Central memory CD8-positive, alpha-beta T cell (primary cell): ENCODE measurements around the gene OCIAD1.
"Not testable (repeated sequence)": the region's sequence is repeated elsewhere in the genome, so short reads cannot be mapped to it uniquely, and the experiment has no call there.

Experiments used
- ATAC-seq: fragments of 150-1000 bp; cut with Tn5 transposase; replicated peaks from 2 replicates; pipeline ENCODE4 v1.10.0; 2022; ENCODE audit warnings: mild to moderate bottlenecking, moderate FRiP score, moderate number of reproducible peaks; ENCODE audit not compliant: poor library complexity, severe bottlenecking; ENCODE audit errors: extremely low read depth
- DNase-seq, 2 donors: peaks; one replicate each; pipeline ENCODE4 v3.0.0; 2021; ENCODE audit warnings: low spot score in 2 of 2
- H3K27ac Mint-ChIP-seq: one replicate; pipeline ENCODE4 v1.8.0; 2022; ENCODE audit warnings: low read depth, mild to moderate bottlenecking, moderate library complexity, mixed read lengths
- H3K27me3 Mint-ChIP-seq: one replicate; pipeline ENCODE4 v1.8.0; 2022; ENCODE audit warnings: mixed read lengths
- H3K36me3 Mint-ChIP-seq: one replicate; pipeline ENCODE4 v1.8.0; 2022; ENCODE audit warnings: mild to moderate bottlenecking, moderate library complexity, mixed read lengths; ENCODE audit not compliant: insufficient read depth
- H3K4me1 Mint-ChIP-seq: one replicate; pipeline ENCODE4 v1.8.0; 2022; ENCODE audit warnings: mixed read lengths
- H3K4me3 Mint-ChIP-seq: one replicate; pipeline ENCODE4 v1.8.0; 2022; ENCODE audit warnings: mild to moderate bottlenecking, moderate library complexity, mixed read lengths
- H3K9me3 Mint-ChIP-seq: one replicate; pipeline ENCODE4 v1.8.0; 2022; ENCODE audit warnings: mixed read lengths

Gene OCIAD1

DNA sequence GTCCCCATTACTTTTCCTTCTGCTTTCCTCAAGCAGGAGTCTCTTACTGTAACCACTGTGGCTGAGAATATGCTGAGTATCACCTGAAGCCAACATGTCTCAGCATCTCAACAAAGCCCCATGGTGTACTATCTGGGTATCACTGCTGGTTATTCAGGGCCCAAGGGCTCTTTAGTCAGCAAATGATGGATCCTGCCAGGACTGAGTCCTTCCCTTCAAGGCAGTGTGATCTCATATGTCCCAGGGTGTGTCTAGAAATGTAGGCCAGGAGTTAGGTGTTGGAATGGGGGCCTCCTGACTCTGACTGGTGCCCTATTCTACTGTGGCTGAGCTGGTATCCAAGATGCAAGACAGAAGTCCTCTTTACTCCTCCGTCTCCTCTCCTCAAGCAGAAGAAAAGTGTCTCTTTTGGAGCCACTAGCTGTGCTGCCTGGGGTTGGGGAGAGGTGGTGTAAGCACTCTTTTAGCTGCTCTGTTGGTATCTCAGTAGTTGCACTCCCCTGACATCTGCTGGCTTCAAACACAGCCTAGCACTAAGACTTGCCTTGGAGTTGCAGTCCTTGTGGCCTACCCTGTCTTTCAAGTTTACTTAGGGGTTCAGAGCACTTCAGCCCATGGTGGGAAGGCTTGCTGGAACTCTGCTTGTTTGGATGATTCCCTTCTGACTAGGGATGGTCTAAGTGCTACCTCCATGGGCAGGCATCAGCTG, 47.1 kb downstream of the OCIAD1 start:
- no peaks in the 10 kb centered on the region for H3K9me3 Mint-ChIP-seq
- no peak for DNase-seq
- no peaks in the 10 kb centered on the region for H3K27me3 Mint-ChIP-seq
- no peaks in the 10 kb centered on the region for H3K4me1 Mint-ChIP-seq
- no peak for ATAC-seq
- H3K36me3 Mint-ChIP-seq, result no peaks in the 10 kb centered on the region
- H3K27ac Mint-ChIP-seq, result no peak overlapping the region
- H3K4me3 Mint-ChIP-seq, result no peak overlapping the region

DNA sequence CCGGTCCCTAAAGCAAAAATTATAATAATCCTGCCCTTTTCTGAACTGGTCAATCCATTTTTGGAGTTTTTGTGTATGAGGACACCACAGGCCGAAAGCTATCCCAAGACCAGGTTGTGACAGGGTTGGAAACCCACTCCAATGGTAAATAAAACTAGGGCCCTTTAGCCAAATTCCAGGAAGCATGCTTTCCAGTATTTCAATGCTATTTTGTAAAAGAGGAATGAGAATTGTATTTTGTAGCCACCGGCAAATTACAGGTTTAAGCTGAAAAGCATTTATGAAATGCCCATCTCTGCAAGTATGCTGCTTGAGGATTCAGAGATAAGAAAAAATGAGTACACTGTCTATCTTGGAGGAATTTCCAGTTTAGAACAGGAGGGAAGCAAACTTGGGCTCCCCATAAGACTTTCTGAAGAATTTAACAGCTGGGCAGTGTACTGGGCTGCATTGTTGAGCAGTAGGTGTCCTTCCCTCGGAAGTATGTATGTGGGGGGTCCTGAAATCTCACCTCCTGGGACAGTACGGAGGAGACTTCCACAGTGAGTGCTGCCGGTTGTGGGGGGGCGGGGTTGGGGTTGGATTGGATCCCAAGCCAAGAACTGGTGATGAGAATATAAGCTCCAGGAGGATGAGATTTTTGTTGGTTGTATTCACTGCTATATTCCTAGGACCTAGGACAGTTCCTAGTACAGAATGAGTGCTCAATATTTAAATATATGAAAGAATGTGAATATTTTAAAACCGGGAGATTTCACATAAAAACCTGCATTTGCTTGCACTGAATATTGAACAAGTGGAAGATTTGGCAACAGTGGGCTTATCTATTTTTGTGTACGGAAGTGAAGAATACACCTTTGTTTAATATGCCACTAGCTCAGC, 48.9 kb downstream of the OCIAD1 start:
- Mint-ChIP-seq H3K27ac (no peak overlapping the region), H3K4me1 (no peaks in the 10 kb centered on the region), H3K9me3 (no peaks in the 10 kb centered on the region), H3K4me3 (no peak overlapping the region), H3K36me3 (no peaks in the 10 kb centered on the region), H3K27me3 (no peaks in the 10 kb centered on the region)
- ATAC-seq (no peak), DNase-seq (no peak)

DNA sequence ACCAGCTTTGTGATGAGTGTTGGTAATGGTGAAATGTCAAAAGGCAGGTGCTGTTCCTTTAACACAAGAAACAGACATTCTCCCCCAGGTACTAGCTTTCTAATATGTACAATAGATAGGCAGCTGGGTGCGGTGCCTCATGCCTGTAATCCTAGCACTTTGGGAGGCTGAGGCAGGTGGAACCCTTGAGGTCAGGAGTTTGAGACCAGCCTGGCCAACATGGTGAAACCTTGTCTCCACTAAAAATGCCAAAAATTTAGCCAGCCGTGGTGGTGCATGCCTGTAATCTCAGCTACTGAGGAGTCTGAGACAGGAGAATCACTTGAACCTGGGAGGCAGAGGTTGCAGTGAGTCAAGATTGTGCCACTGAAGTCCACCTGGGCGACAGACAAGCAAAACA, 50.8 kb downstream of the OCIAD1 start:
- not testable (repeated sequence) for H3K27me3 Mint-ChIP-seq, H3K4me1 Mint-ChIP-seq, ATAC-seq, H3K4me3 Mint-ChIP-seq, H3K27ac Mint-ChIP-seq, H3K36me3 Mint-ChIP-seq, DNase-seq, H3K9me3 Mint-ChIP-seq

DNA sequence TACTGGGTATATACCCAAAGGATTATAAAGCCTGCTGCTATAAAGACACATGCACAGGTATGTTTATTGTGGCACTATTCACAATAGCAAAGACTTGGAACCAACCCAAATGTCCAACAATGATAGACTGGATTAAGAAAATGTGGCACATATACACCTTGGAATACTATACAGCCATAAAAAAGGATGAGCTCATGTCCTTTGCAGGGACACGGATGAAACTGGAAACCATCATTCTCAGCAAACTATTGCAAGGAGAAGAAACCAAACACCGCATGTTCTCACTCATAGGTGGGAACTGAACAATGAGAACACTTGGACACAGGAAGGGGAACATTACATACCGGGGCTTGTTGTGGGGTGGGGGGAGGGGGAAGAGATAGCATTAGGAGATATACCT, 58.9 kb downstream of the OCIAD1 start:
- H3K4me3 Mint-ChIP-seq, ATAC-seq, H3K27me3 Mint-ChIP-seq, H3K9me3 Mint-ChIP-seq, H3K4me1 Mint-ChIP-seq, DNase-seq, H3K27ac Mint-ChIP-seq: not testable (repeated sequence)
- H3K36me3 Mint-ChIP-seq, result peaks cover 33% of the 10 kb centered on the region

DNA sequence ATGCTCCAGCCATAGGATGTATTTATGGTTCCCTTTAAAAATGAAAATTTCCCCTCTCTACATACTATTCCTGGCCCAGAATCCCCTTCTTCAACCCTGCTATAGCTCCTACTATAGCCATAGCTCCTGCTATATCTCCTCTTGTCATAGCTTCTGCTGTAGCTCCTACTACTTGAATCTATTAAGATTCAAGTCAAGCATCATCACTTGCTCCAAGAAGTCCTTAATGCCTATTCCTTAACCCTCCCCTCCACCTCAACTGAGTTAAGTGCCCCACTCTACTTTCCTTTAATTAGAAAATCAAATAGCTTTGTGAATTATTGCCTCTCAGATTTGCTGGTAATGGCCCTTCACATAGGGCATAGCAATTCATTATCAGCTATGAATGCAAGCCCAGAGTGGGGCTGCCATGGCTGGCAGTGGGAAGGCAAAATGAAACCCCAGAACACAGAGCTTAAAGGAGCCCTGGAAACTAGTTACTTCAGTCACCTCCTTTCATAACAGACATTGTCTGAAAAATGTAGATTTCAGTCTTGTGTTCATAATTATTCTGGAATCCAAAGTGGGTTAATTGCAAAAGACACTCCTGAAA, 60.2 kb downstream of the OCIAD1 start:
- Mint-ChIP-seq H3K9me3 (no peaks in the 10 kb centered on the region), H3K36me3 (peaks cover 39% of the 10 kb centered on the region), H3K4me3 (no peak overlapping the region)

DNA sequence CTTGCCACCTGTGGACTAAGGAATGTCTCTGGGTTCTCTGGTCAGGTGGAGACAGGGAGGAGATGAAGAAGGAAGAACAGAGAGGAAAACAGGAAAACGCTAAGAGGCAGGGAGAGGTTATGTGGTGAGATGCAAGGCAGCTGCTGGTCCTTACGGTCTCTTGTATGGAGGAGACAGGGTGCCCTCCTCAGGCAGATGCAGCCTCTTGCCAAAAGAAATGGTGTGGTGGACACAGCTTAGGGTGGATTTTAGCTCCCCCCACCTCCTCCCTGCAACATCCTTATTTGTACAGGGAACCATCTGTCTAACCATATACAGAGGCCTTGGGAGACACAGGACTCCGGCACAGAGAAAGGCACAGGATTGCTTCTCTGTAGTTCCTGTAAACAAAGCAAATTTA, 66.0 kb downstream of the OCIAD1 start:
- Mint-ChIP-seq H3K4me1 (peaks cover 22% of the 10 kb centered on the region), H3K9me3 (no peaks in the 10 kb centered on the region), H3K27me3 (no peaks in the 10 kb centered on the region), H3K4me3 (no peak overlapping the region), H3K36me3 (peaks cover 53% of the 10 kb centered on the region), H3K27ac (no peak overlapping the region)
- ATAC-seq, result no peak
- no peak for DNase-seq

More for the DNA sequence above, 60.2 kb downstream of the OCIAD1 start:
- no peaks in the 10 kb centered on the region for H3K27me3 Mint-ChIP-seq
- no peaks in the 10 kb centered on the region for H3K4me1 Mint-ChIP-seq
- ATAC-seq, result no peak
- H3K27ac Mint-ChIP-seq, result no peak overlapping the region
- no peak for DNase-seq

DNA sequence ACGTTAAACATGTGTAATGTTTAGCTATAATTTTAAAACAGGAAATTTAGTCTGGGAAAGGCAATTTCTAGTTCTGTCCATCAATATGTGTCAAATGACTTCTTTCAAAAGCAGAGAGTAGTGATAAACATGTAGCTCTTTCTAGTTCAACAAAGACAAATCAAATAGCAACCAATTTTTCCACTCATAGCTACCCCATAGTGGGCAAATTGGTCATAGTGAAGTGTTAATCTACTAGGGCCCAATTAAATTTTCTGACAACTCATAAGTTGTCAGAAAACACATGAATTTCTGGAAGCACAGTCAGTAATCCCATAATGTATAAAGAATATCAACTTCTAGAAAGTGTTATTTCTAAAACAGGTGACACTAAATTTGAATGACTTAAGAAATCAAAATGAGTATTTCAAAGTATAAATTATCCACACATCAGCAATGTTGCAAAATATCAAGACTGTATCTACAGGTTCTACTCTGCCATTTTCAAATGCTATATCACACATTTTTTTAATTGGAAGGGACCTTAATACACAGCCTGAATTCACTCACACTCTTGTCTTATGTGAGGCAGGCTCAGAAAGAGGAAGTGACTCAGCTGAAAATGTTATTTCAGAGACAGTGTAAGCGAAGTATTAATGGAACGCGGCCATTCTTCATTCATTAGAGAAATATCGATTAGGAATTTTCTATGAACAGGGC, 68.0 kb downstream of the OCIAD1 start:
- DNase-seq (no peak), ATAC-seq (no peak)
- H3K27ac Mint-ChIP-seq, result no peak overlapping the region
- no peak overlapping the region for H3K4me3 Mint-ChIP-seq
- H3K27me3 Mint-ChIP-seq, result no peaks in the 10 kb centered on the region
- peaks cover 56% of the 10 kb centered on the region for H3K36me3 Mint-ChIP-seq
- H3K9me3 Mint-ChIP-seq, result no peaks in the 10 kb centered on the region
- peaks cover 35% of the 10 kb centered on the region for H3K4me1 Mint-ChIP-seq

DNA sequence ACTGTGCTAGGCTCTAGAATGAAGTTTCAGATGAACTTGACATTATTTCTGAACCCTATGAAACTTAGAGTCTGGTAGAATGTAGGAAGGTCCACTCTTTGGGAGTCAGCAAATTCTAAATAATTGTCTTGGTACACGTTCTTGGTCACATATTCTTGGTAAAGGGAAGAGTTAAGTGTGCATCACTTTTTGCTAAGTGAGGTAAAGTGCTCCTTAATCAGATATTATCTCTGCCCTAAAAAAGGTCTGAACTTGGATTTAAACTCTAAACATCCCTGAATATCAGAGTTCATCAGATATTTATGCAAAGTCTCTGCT, 68.5 kb downstream of the OCIAD1 start:
- Mint-ChIP-seq H3K27me3 (no peaks in the 10 kb centered on the region), H3K4me1 (peaks cover 36% of the 10 kb centered on the region), H3K36me3 (peaks cover 55% of the 10 kb centered on the region), H3K4me3 (no peak overlapping the region), H3K27ac (no peak overlapping the region), H3K9me3 (no peaks in the 10 kb centered on the region)
- ATAC-seq (no peak), DNase-seq (no peak)

DNA sequence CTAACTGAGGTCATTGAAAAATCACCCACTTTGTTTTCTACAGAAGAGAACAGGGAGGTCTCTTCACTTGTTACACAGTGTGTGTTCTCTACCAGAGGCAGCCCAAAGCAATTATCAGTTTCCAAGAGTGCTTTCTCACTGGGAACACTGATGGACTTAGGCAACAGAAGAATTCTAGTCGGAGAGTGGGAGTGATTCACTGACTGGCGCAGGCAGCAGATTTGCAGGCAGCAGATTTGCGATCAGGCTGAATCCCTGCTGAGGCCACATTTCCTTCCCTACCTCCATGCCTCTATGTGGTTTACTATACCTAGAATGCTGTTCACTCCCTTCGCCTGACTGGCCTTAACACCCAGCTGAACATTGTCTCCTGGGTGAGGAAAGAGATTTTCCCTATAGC, 69.1 kb downstream of the OCIAD1 start:
- H3K4me3 Mint-ChIP-seq, result no peak overlapping the region
- H3K36me3 Mint-ChIP-seq, result peaks cover 52% of the 10 kb centered on the region
- H3K27ac Mint-ChIP-seq, result no peak overlapping the region
- DNase-seq, result no peak
- ATAC-seq, result no peak
- peaks cover 42% of the 10 kb centered on the region for H3K4me1 Mint-ChIP-seq
- H3K27me3 Mint-ChIP-seq, result no peaks in the 10 kb centered on the region
- H3K9me3 Mint-ChIP-seq, result no peaks in the 10 kb centered on the region

DNA sequence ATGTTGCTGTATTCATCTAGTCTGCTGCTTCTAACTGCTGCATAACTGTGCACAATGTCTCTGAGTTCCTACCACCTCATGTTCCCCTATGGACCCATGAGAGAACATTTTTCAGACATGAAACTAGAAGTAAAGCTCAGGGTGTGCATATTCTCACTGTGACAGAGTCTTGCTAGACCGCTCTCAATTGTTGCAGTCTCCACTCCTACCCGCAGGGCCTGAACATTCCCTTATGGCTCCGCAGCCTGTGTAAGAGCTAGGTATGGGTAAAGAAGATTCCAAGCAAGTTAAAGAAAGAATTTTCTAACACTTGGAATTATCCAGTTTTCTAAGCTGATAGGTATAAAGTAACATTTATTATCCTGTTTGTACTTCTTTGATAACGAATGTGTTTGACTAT, 70.3 kb downstream of the OCIAD1 start:
- H3K27ac Mint-ChIP-seq, result no peak overlapping the region
- H3K36me3 Mint-ChIP-seq, result peaks cover 51% of the 10 kb centered on the region
- ATAC-seq, result no peak
- H3K4me1 Mint-ChIP-seq, result peaks cover 53% of the 10 kb centered on the region
- H3K27me3 Mint-ChIP-seq, result no peaks in the 10 kb centered on the region
- no peak for DNase-seq
- no peaks in the 10 kb centered on the region for H3K9me3 Mint-ChIP-seq
- H3K4me3 Mint-ChIP-seq, result no peak overlapping the region

DNA sequence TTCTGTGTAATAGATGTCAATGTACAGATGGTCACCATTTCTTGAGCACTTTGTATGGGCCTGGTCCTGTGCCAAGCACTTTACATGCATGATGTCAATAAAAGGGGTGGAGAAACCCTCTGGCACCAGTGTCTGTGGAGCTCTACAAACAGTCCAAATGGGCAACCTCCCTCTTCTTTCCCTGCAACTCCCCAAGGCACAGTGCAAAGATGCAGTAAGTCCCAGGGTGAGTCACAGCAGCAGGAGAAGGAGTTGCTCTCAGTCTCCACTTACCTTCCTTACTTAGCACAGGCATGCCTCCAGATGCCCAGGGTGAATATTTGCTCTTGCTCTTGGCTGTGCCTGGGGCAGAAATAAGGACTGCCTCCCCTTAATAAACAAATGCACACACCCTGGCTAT, 71.4 kb downstream of the OCIAD1 start:
- H3K4me1 Mint-ChIP-seq, result peaks cover 62% of the 10 kb centered on the region
- H3K27me3 Mint-ChIP-seq, result no peaks in the 10 kb centered on the region
- H3K9me3 Mint-ChIP-seq, result no peaks in the 10 kb centered on the region
- H3K36me3 Mint-ChIP-seq, result peaks cover 47% of the 10 kb centered on the region
- H3K27ac Mint-ChIP-seq, result peak overlapping the region; percentile 52
- DNase-seq, result no peak
- H3K4me3 Mint-ChIP-seq, result no peak overlapping the region
- ATAC-seq, result no peak

DNA sequence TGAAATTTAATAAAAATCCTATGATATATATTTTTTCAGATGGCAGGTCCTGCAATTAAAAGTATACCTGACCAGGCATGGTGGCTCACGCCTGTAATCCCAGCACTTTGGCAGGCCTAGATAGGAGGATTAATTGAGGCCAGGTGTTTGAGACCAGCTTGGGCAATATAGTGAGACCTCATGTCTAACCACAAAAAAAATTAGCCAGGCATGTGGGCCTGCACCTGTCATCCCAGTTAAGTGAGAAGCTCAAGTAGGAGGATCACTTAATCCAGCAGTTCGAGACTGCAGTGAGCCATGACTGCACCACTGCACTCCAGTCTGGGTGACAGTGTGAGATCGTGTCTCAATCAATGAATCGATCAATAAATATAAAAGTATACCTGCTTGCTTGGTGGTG, 73.2 kb downstream of the OCIAD1 start:
- H3K4me1 Mint-ChIP-seq, result peaks cover 57% of the 10 kb centered on the region

More for the DNA sequence above, 73.2 kb downstream of the OCIAD1 start:
- Mint-ChIP-seq H3K9me3 (no peaks in the 10 kb centered on the region), H3K27me3 (no peaks in the 10 kb centered on the region), H3K36me3 (peaks cover 36% of the 10 kb centered on the region), H3K4me3 (no peak overlapping the region), H3K27ac (peak overlapping the region; percentile 98)
- ATAC-seq (no peak), DNase-seq (no peak)
